ENCODE measurements around the gene SLC9A8.
A peak's percentile ranks its signal among the peaks of the same experiment; 100 is the strongest.
"Not testable (repeated sequence)": the region's sequence is repeated elsewhere in the genome, so short reads cannot be mapped to it uniquely, and the experiment has no call there.

Gene SLC9A8, protein sequence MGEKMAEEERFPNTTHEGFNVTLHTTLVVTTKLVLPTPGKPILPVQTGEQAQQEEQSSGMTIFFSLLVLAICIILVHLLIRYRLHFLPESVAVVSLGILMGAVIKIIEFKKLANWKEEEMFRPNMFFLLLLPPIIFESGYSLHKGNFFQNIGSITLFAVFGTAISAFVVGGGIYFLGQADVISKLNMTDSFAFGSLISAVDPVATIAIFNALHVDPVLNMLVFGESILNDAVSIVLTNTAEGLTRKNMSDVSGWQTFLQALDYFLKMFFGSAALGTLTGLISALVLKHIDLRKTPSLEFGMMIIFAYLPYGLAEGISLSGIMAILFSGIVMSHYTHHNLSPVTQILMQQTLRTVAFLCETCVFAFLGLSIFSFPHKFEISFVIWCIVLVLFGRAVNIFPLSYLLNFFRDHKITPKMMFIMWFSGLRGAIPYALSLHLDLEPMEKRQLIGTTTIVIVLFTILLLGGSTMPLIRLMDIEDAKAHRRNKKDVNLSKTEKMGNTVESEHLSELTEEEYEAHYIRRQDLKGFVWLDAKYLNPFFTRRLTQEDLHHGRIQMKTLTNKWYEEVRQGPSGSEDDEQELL

GRCh38 chr20:49812507-49813304 is at the start of gene SLC9A8:
TSS of gene SLC9A8 (plus strand) at chr20:49812828. CDS start at chr20:49812923, 95 bp downstream.
- DNase-seq (ENCODE audit: low read depth in 2 of 2): peak; percentile 60 to 67

- DNase-seq (ENCODE audit: low read depth in 2 of 2): no peak
Observed at GRCh38 chr20:49762940-49763766, 49.5 kb upstream of the SLC9A8 start.

DNA sequence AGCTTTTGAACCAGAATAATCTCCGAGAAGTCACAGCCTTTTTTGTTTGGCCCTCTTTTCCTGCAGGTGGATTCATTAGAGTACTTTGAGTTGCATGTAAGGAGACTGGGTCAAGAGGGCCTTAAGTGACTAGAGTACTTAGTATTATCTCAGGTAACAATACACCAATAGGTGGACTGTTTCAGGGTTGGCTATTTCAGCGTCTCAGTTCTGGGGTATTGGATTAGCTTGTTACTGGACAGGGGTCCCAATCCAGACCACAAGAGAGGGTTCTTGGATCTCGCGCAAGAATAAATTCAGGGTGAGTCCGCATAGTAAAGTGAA is 47.3 kb upstream of the SLC9A8 start:
- DNase-seq (ENCODE audit: low read depth in 2 of 2): no peak

DNA sequence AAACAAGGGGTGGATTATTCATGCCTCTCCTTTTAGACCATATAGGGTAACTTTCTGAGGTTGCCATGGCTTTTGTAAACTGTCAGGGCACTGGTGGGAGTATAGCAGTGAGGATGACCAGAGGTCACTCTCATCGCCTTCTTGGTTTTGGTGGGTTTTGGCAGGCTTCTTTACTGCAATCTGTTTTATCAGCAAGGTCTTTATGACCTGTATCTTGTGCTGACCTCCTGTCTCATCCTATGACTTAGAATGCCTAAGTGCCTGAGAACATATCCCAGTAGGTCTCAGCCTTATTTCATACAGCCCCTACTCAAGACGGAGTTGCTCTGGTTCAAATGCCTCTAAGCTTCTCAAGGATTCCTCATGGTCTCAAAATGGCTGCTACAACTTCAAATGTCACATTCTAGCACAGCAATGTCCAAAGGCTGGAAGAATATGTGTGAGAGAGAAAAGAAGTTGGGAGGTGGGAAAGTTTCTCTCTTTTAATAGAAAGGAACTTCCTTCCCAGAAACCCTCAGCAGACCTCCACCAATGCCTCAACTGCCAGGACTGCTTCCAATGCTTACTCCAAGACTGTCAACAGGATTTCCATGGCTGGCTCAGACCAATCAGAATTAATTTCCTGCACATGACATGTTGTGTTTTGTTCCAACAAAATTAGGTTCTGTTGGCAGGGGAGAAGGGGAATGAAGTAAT is 46.6 kb upstream of the SLC9A8 start:
- no peak for DNase-seq (ENCODE audit: low read depth in 2 of 2)

DNA sequence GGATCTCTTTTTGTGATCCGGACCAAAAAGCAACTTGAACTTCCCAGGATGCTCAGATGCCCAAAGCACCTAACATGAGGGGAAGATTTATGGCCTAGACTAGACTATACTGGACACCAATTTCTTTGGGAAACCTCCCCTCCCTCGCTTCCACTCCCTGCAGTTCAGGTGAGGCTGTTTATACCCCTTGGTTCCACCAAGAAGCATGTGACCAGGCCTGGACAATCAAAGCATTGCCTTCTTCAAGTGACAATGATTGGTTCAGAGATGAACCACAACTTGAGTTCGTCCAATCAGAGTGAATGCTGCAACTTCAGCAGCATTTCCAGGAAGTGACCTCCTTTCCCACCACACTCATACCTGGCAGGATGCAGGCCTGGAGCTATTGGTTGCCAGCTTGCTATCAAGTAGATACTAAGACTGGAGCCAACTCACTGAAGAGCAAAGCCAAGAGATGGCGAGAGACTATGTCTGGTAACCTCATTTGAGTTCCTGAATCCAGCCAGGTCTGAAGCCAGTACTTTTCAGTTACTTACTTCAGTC is 45.6 kb upstream of the SLC9A8 start:
- DNase-seq (ENCODE audit: low read depth in 2 of 2): no peak

DNA sequence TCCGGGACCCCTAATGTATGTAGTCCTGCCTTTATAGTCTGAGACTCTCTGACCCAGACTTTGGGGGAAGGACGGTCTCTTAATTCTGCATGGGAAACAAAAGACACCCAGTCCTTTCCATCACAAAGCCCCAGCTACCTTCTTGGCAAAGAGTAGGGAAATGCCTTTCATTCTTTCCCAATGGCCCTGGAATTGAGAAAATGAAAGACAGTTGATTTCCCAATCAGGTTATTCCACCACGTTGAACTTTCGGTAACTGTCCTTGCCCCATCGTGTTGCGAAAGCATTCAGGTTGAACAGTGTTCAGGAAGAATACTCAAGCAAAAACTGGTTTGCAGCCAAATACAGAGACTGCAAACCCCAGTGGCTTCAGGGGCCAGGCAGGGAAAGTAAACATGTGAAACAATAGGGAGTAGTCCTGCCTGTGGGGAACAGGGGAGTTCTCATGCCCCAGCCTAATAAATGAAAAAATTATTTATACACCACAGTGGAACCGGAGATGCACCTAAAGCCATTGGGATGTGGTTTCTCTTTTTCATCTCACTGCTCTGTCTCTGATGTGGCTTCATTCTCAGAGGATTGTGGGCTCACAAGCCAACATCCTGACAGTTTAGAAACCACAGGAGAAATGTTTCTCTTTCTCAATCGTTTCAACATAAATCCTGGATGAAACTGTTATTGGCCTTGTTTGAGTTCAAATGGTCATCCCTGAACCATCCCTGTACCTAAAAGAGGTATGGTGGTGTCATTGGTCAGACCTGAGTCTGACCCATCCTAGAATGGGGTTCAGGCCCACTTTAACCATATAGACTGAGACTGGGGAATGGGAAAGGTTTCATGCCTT is 44.2 kb upstream of the SLC9A8 start:
- DNase-seq (ENCODE audit: low read depth in 2 of 2): no peak

DNA sequence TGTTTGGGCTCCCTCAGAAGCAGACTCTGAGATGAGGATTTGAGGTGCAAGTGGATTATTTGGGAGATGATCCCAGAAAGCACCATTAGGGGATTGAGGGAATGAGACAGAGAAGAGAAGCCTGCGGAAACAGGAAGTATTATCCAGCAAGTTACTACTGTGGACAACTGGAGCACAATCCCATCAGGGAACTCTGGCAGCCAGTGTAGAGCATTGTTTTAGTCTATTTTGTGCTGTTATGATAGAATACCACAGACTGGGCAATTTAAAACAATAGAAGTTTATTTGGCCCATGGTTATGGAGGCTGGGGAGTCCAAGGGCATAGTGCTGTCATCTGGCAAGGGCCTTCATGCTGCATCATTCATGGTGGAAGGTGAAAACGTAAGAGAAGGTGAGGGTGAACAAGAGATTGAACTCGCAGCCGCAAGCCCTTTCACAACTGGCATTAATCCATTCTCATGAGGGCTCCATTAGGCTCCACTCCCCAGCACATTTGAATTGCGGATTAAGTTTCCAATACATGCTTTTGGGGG is 43.5 kb upstream of the SLC9A8 start:
- DNase-seq (ENCODE audit: low read depth in 2 of 2): no peak

DNA sequence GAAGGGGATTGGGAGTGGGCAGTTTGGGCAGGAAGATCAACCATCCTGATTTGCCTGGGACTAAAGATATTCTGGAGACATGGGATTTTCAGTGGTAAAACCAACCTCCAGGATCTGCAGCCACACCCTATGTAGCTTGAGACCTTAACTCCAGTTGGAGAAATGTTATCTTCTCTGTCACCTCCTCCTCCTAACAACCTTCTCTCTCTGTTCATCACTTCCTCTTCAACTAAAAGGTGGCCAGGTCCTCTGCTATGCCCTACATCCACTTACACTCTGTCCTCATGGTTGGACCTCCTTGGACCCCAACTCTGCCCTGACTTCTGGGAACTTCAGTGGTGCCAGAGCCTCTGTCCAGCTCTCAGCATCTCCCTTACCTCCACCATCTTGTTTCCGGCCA is 42.0 kb upstream of the SLC9A8 start:
- DNase-seq (ENCODE audit: low read depth in 2 of 2): no peak

GRCh38 chr20:49774213-49774612 is 38.4 kb upstream of the SLC9A8 start:
- not testable (repeated sequence) for DNase-seq (ENCODE audit: low read depth in 2 of 2)

GRCh38 chr20:49775229-49775693 is 37.4 kb upstream of the SLC9A8 start:
- DNase-seq (ENCODE audit: low read depth in 2 of 2): no peak

DNA sequence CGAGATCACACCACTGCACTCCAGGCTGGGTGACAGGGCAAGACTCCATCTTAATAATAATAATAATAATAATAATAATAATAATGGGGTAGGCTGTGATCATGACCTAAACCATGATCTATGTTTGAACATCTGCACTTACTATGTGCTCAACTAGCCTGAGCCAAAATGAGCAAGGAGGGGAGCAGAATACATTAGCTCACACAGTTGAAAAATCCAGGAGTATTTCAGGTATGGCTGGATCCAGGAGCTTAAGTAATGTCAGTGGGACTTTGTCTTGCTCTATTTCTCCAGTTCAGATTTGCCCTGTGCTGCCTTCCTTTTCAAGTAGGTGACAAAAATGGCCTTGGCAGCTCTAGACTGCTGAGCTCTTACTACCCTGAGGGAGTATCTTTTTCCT is 32.7 kb upstream of the SLC9A8 start:
- no peak for DNase-seq (ENCODE audit: low read depth in 2 of 2)

DNA sequence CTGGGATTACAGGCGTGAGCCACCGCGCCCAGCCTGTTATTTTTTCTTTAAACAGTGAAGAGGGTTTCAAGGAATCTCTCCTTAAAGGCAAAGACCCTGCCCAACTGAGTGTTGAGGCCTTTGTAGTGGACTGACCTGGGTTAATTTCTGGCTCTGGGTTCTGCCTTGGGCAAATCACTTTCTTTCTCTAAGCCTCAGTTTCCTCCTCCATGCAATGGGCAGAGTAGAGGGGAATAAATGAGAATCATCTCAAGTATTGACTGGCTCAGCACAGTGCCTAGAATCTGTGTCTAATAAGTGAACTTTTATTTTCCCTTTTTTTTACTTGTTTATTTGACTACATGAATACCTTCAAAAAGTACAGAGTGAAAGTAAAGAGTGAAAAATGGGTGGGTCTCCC is 31.0 kb upstream of the SLC9A8 start:
- DNase-seq (ENCODE audit: low read depth in 2 of 2): no peak

- not testable (repeated sequence) for DNase-seq (ENCODE audit: low read depth in 2 of 2)
Observed at GRCh38 chr20:49782439-49782838, 30.2 kb upstream of the SLC9A8 start.

DNA sequence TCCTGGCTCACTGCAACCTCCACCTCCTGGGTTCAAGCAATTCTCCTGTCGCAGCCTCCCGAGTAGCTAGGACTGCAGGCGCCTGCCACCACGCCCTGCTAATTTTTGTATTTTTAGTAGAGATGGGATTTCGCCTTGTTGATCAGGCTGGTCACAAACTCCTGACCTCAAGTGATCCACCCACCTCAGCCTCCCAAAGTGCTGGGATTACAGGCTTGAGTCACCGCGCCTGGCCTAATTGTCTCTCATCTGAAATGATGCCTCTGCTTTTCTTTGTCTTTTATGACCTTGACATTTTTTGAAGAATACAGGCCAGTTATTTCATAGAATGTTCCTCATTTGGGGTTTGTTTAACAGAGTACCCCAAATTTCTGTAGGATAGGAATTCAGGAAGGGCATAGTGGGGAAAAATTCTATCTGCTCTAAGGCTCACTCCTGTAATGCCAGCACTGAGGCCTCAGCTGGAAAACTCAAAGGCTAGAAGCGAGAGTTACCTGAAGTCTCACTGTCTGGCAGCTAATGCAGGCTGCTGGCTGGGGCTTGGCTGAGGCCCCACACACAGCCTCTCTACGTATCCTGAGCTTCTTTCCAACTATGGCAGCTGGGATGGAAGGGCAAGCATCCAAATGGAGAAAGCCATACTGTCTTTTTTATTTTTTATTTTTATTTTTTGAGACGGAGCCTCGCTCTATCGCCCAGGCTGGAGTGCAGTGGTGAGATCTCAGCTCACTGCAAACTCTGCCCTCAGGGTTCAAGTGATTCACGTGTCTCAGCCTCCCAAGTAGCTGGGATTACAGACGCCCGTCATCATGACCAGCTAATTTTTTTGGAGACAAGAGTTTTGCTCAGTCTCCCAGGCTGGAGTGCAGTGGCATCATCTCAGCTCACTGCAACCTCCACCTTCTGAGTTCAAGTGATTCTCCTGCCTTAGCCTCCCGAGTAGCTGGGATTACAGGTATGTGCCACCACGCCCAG is 29.3 kb upstream of the SLC9A8 start:
- DNase-seq (ENCODE audit: low read depth in 2 of 2): not testable (repeated sequence)

DNA sequence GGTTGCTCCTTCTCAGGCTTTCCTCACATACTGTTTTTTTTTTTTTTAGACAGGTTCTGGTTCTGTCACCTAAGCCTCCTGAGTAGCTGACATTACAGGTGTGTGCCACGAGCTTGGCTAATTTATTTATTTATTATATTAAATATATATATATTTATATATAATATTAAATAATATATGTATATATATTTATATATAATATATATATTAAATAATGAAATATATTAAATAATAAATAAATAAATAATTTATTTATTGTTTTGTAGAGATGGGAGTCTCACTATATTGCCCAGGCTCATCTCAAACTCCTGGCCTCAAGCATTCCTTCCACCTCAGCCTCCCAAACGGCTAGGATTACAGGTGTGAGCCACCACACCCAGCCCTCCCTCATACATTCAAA is 28.3 kb upstream of the SLC9A8 start:
- DNase-seq (ENCODE audit: low read depth in 2 of 2): no peak

DNA sequence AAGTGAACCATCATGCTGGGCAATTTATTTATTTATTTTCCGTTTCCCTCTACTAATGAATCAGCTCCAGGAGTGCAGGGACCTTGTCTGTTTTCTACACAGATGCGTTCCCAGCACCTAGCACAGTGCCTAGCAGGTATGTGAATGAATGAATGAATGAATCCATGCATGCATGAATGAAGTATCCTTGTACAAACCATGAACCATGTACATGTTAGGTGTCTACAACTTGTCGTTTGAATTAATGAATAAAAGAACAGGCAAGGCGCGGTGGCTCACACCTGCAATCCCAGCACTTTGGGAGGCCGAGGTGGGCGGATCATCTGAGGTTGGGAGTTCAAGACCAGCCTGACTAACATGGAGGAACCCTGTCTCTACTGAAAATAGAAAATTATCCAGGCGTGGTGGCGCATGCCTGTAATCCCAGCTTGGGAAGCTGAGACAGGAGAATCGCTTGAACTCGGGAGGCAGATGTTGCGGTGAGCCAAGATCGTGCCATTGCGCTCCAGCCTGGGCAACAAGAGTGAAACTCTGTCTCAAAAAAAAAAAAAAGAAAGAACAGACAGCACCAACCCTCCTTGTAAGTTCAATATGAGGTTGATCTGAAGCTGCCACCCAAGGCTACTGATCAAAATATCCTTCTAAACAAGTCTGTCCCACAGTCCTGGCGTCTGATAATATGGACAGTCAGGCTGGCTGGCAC is 27.3 kb upstream of the SLC9A8 start:
- no peak for DNase-seq (ENCODE audit: low read depth in 2 of 2)

DNA sequence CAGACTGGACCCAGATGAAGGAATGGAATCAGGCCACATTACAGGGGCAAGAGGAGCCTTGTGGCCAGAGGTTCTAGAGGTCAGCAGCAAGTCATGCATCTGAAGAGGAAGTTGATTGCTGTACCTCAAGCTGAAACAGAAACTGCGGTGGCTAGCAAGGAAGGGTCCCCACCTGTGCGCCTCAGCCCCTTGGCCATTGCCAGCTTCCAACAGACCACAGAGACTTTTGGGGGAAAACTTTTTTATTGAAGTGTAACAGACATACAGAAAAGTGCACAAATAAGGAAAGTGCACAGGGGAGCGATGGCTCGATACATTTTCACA is 26.8 kb upstream of the SLC9A8 start:
- DNase-seq (ENCODE audit: low read depth in 2 of 2): no peak

DNA sequence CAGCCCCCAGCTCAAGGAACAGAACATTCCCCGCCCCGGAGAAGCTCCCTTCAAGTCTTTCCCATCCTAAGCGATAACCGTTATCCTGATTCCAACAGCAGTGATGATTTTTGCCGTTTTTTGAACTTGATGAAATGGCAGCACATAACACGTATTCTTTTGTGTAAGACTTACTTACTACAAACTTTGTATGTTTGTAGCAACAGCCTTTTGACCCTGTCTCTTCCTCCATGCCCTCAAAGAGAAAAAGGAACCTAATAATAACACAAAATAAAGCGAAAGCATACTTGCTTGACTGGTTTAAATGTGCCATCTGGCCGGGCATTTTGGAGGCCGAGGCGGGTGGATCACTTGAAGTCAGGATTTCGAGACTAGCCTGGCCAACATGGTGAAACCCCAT is 26.4 kb upstream of the SLC9A8 start:
- DNase-seq (ENCODE audit: low read depth in 2 of 2): no peak
